Aorta (tissue), 5 donors: ENCODE measurements around the gene CCDC71. TPM values are rescaled to one million over a fixed set of nuclear protein-coding genes. Genes with fewer than 3 reads are reported as not detected.

ENCODE experiments used
- ATAC-seq: fragments of 200-7000 bp; cut with Tn5 transposase; one replicate; pipeline ENCODE4 v1.9.1; 2022; ENCODE audit warnings: moderate library complexity; ENCODE audit not compliant: low FRiP score
- DNase-seq, 2 donors: peaks; one replicate each; pipeline ENCODE4 v3.0.0-alpha.2; 2020
- H3K27ac ChIP-seq, 2 donors: one replicate each; pipeline ENCODE4 v1.5.1; 2013; ENCODE audit warnings: low read length in 2 of 2, mild to moderate bottlenecking in 2 of 2, moderate library complexity in 2 of 2, control low read depth in 1 of 2, inconsistent platforms in 1 of 2, low read depth in 1 of 2
- H3K27me3 ChIP-seq, 2 donors: one replicate each; pipeline ENCODE4 v1.6.1; 2013; ENCODE audit warnings: control low read depth in 1 of 2, low read length in 1 of 2, mild to moderate bottlenecking in 1 of 2, moderate library complexity in 1 of 2; ENCODE audit not compliant: insufficient read depth in 2 of 2, control insufficient read depth in 1 of 2
- H3K36me3 ChIP-seq, 2 donors: one replicate each; pipeline ENCODE4 v1.6.1; 2013; ENCODE audit warnings: control low read depth in 1 of 2, low read length in 1 of 2, mild to moderate bottlenecking in 1 of 2; ENCODE audit not compliant: insufficient read depth in 2 of 2, control insufficient read depth in 1 of 2
- H3K4me1 ChIP-seq, 2 donors: one replicate each; pipeline ENCODE4 v1.6.1; 2013; ENCODE audit warnings: low read length in 2 of 2, control low read depth in 1 of 2, mild to moderate bottlenecking in 1 of 2, moderate library complexity in 1 of 2; ENCODE audit not compliant: insufficient read depth in 2 of 2, control insufficient read depth in 1 of 2
- H3K4me3 ChIP-seq, 2 donors: one replicate each; pipeline ENCODE4 v1.5.1; 2013; ENCODE audit warnings: low read length in 2 of 2, control low read depth in 1 of 2, mild to moderate bottlenecking in 1 of 2
- H3K9me3 ChIP-seq: one replicate; pipeline ENCODE4 v1.6.1; 2013; ENCODE audit warnings: mild to moderate bottlenecking, low read length; ENCODE audit not compliant: control insufficient read depth
- WGBS, 2 donors: extraction: QIAGEN DNeasy Blood & Tissue Kit; methylation state at CpG; one replicate each; pipeline ENCODE4 v1.1.7; 2013; 5-methylcytosine and 5-hydroxymethylcytosine counted together
- intact Hi-C, 2 donors: fragments of 100-400 bp; cut with DNase I; formaldehyde crosslinking; loops; one replicate each; pipeline versions ENCODE4 v1.14.2 to v1.15.0; 2022
- polyA plus RNA-seq, 2 donors: library from polyadenylated mRNA; stranded (reverse); fragments of 200-250 nt; gene quantifications; one replicate each; pipeline ENCODE4 v1.2.3, GENCODE V29; 2013
- total RNA-seq, 2 donors: library from RNA; stranded (reverse); fragmentation: NEBNext Ultra II Directional; extraction: Animal tissue kit (Norgen Biotek cat#: 25700); gene quantifications; one replicate each; pipeline ENCODE4 v1.2.1, GENCODE V29; 2021
- donor health status: healthy with polysubstance abuse.
- donor health status: Bipolar disorder and iron deficiency.
- donor health status: DM: no; HTN: no; CAD: no.
- donor health status: DM: no; HTN: no; CAD: no.
- donor health status: DM: yes; HTN: yes; CAD: no.

The CCDC71 gene
- total and polyA plus RNA-seq, 4 donors, result 1.8 to 16.6 (median 12.5) TPM

GRCh38 chr3:49162751-49163419 is 3.2 kb downstream of the CCDC71 start:
- peaks cover 0 to 3% of the 10 kb centered on the region in 2 donors for H3K36me3 ChIP-seq
- H3K27ac ChIP-seq, result no peak overlapping the region
- WGBS, 2 donors, result 93% methylated on average over 21 of the region's 21 CpGs
- no peak overlapping the region for H3K4me3 ChIP-seq
- ATAC-seq (no peak), DNase-seq (no peak)
- H3K9me3 ChIP-seq, result no peaks in the 10 kb centered on the region
- H3K4me1 ChIP-seq, result no peaks in the 10 kb centered on the region
- H3K27me3 ChIP-seq, result no peaks in the 10 kb centered on the region
- intact Hi-C loops, result no loop called here

GRCh38 chr3:49161808-49162530 is 4.2 kb downstream of the CCDC71 start:
- no peaks in the 10 kb centered on the region for H3K9me3 ChIP-seq
- 73 to 74% methylated on average over 3 of the region's 3 CpGs for WGBS, 2 donors
- H3K27me3 ChIP-seq, result no peaks in the 10 kb centered on the region
- no peak overlapping the region for H3K27ac ChIP-seq
- no peak overlapping the region for H3K4me3 ChIP-seq
- H3K36me3 ChIP-seq, result peaks cover 0 to 3% of the 10 kb centered on the region in 2 donors
- DNase-seq (no peak), ATAC-seq (no peak)
- intact Hi-C loops, result no loop called here
- no peaks in the 10 kb centered on the region for H3K4me1 ChIP-seq

GRCh38 chr3:49161197-49161596 is 4.9 kb downstream of the CCDC71 start:
- Histone ChIP-seq H3K4me1 (no peaks in the 10 kb centered on the region), H3K4me3 (no peak overlapping the region), H3K27me3 (no peaks in the 10 kb centered on the region), H3K9me3 (no peaks in the 10 kb centered on the region), H3K36me3 (peaks cover 0 to 3% of the 10 kb centered on the region in 2 donors), H3K27ac (no peak overlapping the region)
- ATAC-seq, result no peak
- intact Hi-C loops, result no loop called here
- DNase-seq, result no peak
- 93 to 96% methylated on average over 2 of the region's 2 CpGs for WGBS, 2 donors

- peaks cover 0 to 3% of the 10 kb centered on the region in 2 donors for H3K36me3 ChIP-seq
- no peaks in the 10 kb centered on the region for H3K9me3 ChIP-seq
- intact Hi-C loops, result no loop called here
- 47 to 73% methylated on average over 2 of the region's 2 CpGs for WGBS, 2 donors
- no peak overlapping the region for H3K4me3 ChIP-seq
- no peaks in the 10 kb centered on the region for H3K4me1 ChIP-seq
- no peaks in the 10 kb centered on the region for H3K27me3 ChIP-seq
- ATAC-seq (no peak), DNase-seq (no peak)
- H3K27ac ChIP-seq, result no peak overlapping the region
These were observed 7.3 kb downstream of the CCDC71 start for GRCh38 chr3:49158792-49159191.

- WGBS, 2 donors, result 66% methylated on average over 5 of the region's 5 CpGs
- ATAC-seq, result no peak
- H3K4me3 ChIP-seq, result no peak overlapping the region
- H3K27me3 ChIP-seq, result no peaks in the 10 kb centered on the region
- intact Hi-C loops, result no loop called here
- H3K4me1 ChIP-seq, result no peaks in the 10 kb centered on the region
- no peak overlapping the region for H3K27ac ChIP-seq
- H3K9me3 ChIP-seq, result no peaks in the 10 kb centered on the region
- DNase-seq, result no peak
- H3K36me3 ChIP-seq, result no peaks in the 10 kb centered on the region
These were observed 7.9 kb downstream of the CCDC71 start for GRCh38 chr3:49158103-49158709.

DNA sequence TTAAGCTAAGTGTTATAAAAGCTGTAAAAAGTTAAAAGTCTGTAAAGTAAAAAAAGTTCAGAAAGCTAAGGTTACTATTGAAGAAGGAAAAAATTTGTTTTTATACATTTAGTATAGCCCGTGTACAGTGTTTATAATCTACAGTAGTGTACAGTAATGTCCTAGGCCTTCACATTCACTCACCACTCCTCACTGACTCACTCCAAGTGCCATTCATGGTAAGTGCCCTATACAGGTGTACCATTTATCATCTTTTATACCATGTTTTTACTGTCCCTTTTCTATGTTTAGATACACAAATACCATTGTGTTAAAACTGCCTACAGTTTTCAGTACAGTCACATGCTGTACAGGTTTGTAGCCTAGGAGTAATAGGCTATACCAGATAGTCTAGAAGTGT is 8.8 kb downstream of the CCDC71 start:
- Histone ChIP-seq H3K4me3 (no peak overlapping the region), H3K36me3 (no peaks in the 10 kb centered on the region), H3K4me1 (no peaks in the 10 kb centered on the region), H3K27ac (no peak overlapping the region), H3K9me3 (no peaks in the 10 kb centered on the region), H3K27me3 (no peaks in the 10 kb centered on the region)
- ATAC-seq, result no peak
- intact Hi-C loops, result no loop called here
- 58 to 68% methylated on average over 1 of the region's 1 CpG for WGBS, 2 donors
- DNase-seq, result no peak

DNA sequence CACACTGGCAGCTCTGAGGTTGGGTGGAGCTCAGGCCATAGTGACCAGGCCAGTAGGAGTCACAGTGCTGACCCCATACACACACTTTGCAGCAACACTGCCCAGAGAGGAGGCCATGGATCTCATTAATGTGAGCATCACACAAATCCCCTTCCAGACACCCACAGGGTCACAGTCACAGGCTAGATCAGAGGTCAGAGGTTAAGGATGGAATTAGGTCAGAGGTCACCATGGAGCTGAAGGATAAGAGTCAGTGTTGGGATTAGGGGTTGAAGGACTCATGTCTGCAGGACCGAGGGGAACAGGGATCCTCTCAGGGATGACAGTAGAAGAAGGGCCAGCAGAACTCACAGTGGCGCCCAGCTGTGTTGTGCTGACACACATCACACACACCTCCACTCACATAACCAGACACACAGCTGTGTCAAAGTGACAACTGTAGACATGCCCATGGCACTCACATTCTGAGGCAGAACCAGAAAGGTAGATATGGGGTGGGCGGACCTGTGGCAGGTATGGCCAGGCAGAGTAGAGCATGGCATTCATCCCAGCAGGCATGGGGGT is 12.7 kb downstream of the CCDC71 start:
- 82 to 90% methylated on average over 3 of the region's 3 CpGs for WGBS, 2 donors
- DNase-seq (no peak), ATAC-seq (no peak)
- H3K9me3 ChIP-seq, result no peaks in the 10 kb centered on the region
- H3K27me3 ChIP-seq, result no peaks in the 10 kb centered on the region
- no peak overlapping the region for H3K27ac ChIP-seq
- no peaks in the 10 kb centered on the region for H3K4me1 ChIP-seq
- no peak overlapping the region for H3K4me3 ChIP-seq
- no peaks in the 10 kb centered on the region for H3K36me3 ChIP-seq
- intact Hi-C loops, result no loop called here

DNA sequence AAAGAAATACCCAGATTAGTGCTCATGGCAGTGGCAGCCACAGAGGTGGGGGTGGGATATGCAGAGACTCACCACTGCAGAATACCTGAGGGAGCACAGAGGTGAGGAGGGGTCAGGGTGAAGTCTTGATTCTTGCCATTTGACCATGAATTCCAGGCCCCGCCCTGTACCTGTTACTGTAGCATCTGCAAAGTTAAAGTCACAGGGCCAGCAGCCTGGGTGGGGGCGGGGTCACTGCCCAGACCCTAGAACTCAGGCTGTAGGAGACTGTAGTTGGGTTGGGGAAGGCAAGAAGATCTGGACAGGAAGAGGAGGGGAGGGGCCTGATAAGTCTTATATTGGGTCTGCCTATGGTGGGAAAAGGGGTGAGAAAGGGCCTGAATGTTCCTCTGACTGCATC is 14.5 kb downstream of the CCDC71 start:
- no peak for ATAC-seq
- Histone ChIP-seq H3K9me3 (no peaks in the 10 kb centered on the region), H3K27ac (no peak overlapping the region), H3K4me1 (no peaks in the 10 kb centered on the region), H3K36me3 (no peaks in the 10 kb centered on the region), H3K27me3 (no peaks in the 10 kb centered on the region), H3K4me3 (no peak overlapping the region)
- no peak for DNase-seq
- intact Hi-C loops, result no loop called here
- 84 to 90% methylated on average over 2 of the region's 2 CpGs for WGBS, 2 donors
